A549 treated with CORT108297 at 1 μM for 4 hours (cell line): ENCODE results near the gene ZFP92. TPM values are rescaled to one million over a fixed set of nuclear protein-coding genes. Genes with fewer than 3 reads are reported as not detected.

Source experiments
- total RNA-seq: library from RNA; stranded (reverse); fragments of 200-300 nt; extraction: Qiagen RNA extraction; gene quantifications from 5 replicates; pipeline ENCODE4 v1.2.3, GENCODE V29; 2022

ZFP92 gene
- 0.35 to 0.65 TPM (median 0.60 TPM) in 5 replicates for total RNA-seq

DNA sequence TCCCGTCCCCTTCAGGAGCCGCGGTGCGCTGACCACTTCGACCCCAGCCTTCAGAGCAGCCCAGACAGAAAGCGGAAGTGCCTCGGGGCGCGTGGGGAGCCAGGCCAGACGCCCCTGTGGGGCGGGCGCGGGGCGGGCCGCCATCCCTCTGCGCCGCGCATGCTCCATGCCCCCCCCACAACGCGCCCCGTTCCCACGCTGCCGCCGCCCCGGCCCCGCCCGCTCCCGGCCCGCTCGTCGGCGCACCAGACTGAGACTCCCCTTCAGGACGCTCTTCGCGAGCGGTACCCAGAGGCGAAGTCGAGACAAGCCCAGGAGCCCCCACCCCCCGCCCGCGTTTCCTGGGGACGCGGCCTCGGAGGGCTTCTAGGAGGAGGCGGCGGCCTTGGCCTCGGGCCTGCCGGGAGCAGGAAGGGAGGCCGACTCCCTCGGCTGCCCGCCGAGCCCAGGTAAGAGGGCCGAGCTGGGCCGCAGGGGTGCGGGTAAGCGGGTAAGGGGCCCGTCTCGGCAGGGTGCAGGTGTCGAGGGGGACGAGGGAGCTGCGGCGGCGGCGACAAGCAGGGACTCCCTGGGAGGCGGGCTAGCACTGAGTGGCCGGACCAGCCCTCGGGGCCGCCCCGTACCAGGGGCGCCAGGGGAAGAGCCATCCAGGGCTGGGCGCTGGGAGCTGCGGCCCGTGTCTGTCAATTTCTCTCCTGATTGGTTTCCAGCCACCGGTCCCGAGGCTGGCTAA, at the start of gene ZFP92:
Gene ZFP92, plus strand, starts transcription at position 218 of the 733 bp plus-strand sequence. CDS start 6,851 bp downstream, outside the sequence.

GRCh38 chrX:153401133-153401764, 10.0 kb upstream of the ZFP92 start, which contains the start of gene PNMA6E:
Gene PNMA6E, minus strand, starts transcription at chrX:153401350. Its CDS starts 2,501 bp downstream, at chrX:153398849.

GRCh38 chrX:153445856-153446635, 34.8 kb downstream of the ZFP92 start, which contains the start of gene TREX2:
Gene TREX2, minus strand, starts transcription at chrX:153446056. Its CDS starts 626 bp downstream, at chrX:153445430.

Other genes starting within 250 kb of the ZFP92 start
- 0.09 to 0.21 TPM (median 0.14 TPM) in 5 replicates for gene MAGEA1, start 232.2 kb upstream of the ZFP92 start, total RNA-seq
- not detected in 5 replicates for gene PNMA6F, start 89.7 kb upstream of the ZFP92 start, total RNA-seq
- gene ZNF275, start 77.3 kb upstream of the ZFP92 start, total RNA-seq = 4.9 to 5.7 TPM (median 5.1 TPM) in 5 replicates
- 0.03 to 0.05 TPM (median 0.03 TPM) in 3 of 5 replicates, not detected in the others for gene PNMA6E, start 10.1 kb upstream of the ZFP92 start, total RNA-seq
- gene TREX2, start 34.6 kb downstream of the ZFP92 start, total RNA-seq = 1.0 to 1.8 TPM (median 1.7 TPM) in 5 replicates
- gene HAUS7, start 59.1 kb downstream of the ZFP92 start, total RNA-seq = 56.8 to 65.7 TPM (median 59.8 TPM) in 5 replicates
- gene BGN, start 83.5 kb downstream of the ZFP92 start, total RNA-seq = not detected in 5 replicates
- gene ATP2B3, start 106.2 kb downstream of the ZFP92 start, total RNA-seq = 0.05 to 0.25 TPM (median 0.17 TPM) in 5 replicates
- 38.9 to 59.5 TPM (median 57.0 TPM) in 5 replicates for gene CCNQ, start 187.7 kb downstream of the ZFP92 start, total RNA-seq
- gene DUSP9, start 235.7 kb downstream of the ZFP92 start, total RNA-seq = 1.2 to 1.8 TPM (median 1.4 TPM) in 5 replicates